Brain pericyte (primary cell): ENCODE measurements around the gene EDARADD.

ENCODE experiments used
- DNase-seq: peaks from one replicate; pipeline ENCODE4 v3.0.0-alpha.2; 2012; ENCODE audit warnings: low read depth, low spot score

EDARADD gene

DNA sequence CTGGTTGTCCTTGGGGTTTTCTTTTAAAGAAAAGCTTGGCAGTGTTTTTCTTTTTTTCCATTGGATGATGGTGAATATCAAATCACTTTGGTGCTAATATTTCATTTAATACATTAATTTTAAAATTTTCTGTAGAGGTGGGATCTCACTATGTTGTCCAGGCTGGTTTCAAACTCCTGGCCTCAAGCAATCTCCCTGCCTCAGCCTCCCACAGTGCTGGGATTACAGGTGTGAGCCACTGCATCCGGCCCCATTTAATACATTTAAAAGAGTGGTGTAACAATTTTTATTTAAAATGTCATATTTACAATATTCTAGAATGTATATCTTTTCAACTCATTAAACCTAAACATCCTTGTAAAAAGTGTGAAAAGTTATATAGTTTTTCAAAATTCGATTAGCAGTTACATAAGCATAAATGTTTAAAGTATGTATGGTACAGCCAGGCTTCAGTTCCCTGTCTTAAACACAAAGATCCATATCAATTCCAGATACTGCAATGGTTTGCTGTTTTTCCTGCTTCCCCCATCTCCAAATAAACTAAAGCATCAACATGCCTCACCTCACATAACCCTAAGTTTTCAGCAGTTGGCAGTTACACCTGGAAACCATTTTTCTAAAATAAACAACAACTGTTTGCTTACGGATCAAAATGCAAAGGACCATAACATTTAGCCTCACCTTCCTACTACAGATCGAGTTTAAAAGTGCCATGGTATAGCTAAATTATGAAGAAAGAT is 120.8 kb downstream of the EDARADD start:
- no peak for DNase-seq

GRCh38 chr1:236515443-236515958 is 121.4 kb downstream of the EDARADD start:
- DNase-seq, result no peak

- DNase-seq, result no peak
Measured at GRCh38 chr1:236516929-236517704, 123.0 kb downstream of the EDARADD start.

DNA sequence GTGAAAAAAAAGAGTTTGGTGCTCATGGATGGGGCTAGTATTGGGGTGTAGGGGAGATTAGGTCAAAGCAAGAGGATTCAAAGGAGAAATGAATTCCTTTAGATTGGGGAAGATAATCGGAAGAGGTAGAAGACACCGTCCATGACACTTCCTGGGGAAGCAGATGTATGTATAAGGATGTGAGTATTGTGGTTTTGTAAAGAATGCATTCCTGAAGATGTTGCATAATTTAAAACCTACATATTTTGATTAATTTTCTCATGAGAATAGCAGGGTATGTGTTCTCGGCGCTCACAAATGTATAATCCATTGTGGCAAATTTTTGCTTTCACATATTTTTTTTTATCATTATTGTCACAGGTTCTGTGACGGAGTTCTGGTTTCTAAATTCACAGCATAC is 124.2 kb downstream of the EDARADD start:
- DNase-seq, result no peak

GRCh38 chr1:236520445-236521005 is 126.4 kb downstream of the EDARADD start:
- DNase-seq, result no peak

DNA sequence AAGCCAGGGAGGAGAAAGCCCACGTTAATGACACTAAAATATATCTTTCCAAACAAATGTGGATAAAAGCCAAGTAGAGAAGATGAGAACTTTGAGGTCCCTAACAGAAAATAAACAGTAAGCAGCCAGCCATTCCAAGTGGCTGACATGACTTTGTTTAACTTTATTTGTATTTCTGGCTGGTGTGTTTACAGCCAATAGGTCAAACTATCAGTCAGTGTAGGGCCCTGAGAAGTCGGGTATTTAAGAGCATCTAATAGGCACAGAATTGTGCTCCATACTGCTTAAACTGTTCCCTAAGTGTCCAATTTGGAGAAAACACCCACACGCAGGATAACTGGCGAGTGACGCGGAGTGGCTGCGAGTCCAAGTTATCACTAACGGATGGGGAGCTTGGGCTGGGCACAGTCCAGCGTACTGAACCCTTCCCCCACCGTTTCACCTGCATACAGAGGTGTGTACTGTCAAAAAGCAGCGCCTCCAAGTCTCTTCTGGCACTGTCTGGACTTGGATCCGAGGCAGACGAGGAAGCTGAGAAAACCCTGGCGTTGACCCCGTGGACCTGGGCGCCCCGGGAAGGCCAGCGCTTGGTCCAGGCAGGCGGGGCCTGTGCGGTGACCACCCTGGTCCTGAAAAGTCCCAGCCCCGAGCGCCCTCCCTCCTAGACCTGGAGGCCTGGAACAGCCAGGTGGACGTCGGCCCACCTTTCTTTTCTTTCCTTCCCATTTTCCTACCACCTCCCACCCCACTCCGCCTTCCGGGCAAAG is 129.0 kb downstream of the EDARADD start:
- no peak for DNase-seq

DNA sequence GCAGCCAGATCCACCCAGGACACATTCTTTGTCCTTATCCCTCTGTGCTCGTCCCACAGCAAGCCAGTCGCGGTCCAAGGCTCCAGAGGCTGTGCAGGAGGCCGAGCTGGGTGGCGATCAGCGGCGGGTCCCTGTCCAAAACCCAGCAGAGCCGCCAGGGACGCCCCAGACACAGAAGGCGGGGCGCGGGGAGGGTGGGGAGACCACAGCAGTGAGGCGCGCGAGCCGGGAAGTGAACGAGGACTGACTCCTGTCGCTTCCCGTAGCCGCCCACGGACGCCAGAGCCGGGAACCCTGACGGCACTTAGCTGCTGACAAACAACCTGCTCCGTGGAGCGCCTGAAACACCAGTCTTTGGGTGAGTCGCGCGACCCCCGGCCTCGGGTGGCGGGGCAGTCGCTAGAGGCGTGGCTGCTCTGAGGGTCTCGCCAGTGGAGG is 129.6 kb downstream of the EDARADD start, which contains the start of gene LGALS8:
TSS of gene LGALS8 (plus strand) at position 279 of the 438 bp plus-strand sequence. CDS start 2,089 bp downstream, outside the sequence.
- no peak for DNase-seq

DNA sequence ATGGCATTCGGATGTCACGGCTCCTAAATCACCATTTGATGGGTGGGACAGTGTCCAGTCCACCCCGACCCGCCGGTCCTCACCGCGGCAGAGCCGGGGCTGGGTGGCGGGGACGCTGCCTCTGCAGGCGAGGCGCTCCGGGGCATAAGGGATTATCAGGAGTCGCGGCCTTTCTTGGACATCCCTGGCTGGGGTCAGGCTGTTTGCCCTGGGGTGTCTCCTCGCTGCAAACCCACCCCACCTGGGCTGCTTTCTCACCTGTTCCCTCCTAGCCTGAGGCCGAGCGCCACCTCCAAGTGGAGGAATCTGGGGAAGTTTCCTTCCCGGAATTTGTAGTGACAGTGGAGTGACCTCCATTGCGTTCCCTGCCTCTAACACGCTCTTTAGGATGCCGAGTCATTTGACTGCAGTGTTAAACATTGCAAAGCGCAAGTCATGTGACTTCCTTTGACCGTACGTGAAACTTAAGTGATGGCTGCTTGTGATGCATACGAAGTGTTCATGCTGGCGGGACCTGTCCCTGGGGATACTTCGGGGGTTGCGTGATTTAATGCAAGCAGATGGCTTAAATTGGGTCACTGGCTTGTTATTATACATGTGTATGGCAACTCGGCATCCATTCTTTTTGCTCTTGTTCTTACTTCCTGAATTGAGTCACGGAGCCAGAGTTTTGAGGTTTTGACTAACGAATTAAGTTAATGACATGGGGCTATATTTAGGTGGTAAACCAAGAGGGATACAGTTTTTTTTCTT is 130.2 kb downstream of the EDARADD start:
- DNase-seq, result no peak

GRCh38 chr1:236524895-236525184 is 130.8 kb downstream of the EDARADD start:
- DNase-seq, result no peak

DNA sequence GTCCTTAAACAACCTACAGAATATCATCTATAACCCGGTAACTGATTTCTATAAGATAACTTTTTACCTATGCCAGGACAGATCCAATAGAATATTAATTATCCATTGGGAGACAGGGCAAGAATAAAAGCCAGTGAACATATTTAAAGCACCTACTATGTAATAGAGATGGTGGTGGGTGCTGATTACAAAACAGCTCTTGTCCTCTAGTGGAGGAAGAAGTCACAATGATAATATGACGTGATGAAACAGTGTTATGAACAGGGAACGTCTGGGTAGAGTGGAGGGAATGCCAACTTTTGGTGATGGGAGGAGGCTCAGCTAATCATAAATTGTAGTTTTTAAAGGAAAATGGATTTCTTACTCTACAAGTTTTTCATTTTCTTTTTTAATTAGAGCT is 132.0 kb downstream of the EDARADD start:
- DNase-seq, result no peak

GRCh38 chr1:236530286-236530685 is 136.2 kb downstream of the EDARADD start:
- no peak for DNase-seq

DNA sequence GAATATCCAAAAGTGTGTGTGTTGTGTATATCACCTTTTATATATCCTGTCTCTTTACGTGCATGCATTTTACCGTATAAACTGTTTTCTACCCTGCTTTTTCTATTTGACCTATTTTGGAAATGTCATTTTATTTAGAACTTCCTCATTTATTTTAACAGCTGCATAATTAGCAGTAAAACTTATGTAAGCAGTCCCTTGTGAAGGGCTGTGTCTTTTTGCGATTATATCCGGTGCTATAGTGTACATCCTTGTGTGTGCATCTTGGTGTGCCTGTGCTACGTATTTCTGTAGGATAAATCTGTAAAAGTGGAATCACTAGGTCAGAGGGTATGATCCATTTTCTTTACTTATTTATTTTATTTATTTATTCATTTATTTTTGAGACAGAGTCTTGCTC is 136.9 kb downstream of the EDARADD start:
- DNase-seq, result no peak

- no peak for DNase-seq
Measured at GRCh38 chr1:236532850-236533249, 138.8 kb downstream of the EDARADD start.

DNA sequence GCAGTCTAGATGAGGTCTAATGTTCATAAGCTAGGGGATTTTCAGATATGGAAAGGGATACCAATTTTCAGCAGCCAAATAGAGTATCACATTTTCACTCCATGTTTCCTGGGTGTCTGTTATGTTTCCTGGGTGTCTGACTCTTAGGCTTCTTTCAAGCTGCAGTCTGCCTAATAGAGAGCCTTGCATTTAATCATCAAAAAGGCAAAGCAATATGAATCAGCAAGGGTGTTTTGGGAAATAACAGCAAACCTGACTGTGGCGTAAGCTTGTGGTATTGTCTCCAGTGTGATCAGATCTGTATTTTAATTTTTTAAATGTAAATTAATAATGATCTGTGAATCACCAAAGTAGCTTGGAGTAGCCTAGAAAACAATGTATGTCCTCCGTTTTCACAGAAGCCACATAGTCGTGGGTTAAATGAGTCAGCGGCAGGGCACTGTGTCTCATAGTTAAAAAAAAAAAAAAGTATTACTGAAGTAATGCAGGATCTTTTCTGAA is 140.1 kb downstream of the EDARADD start:
- no peak for DNase-seq
